HEK293 (cell line): ENCODE data around the gene MAP1LC3A.

Source experiments
- CTCF ChIA-PET: fragments of 350-600 bp; formaldehyde crosslinking; extraction: SDS; loops from one replicate; lab custom pipeline; 2021; ENCODE audit warnings: antibody characterized with exemption; lab: Yijun Ruan, JAX
- POLR2A ChIA-PET: fragments of 300-600 bp; formaldehyde crosslinking; extraction: SDS; loops from one replicate; lab custom pipeline; 2020; ENCODE audit warnings: antibody characterized with exemption, inconsistent platforms; lab: Yijun Ruan, JAX
- H3K27ac ChIP-seq: fragments of 200-500 bp; sonication (Bioruptor generic); 2 replicates; pipeline ENCODE4 v1.5.1; 2014; ENCODE audit warnings: low read depth, low read length, control low read depth, inconsistent platforms; ENCODE audit errors: extremely low read depth
- H3K36me3 ChIP-seq, 2 experiments: fragments of 200-500 bp in 1 of 2; sonication (Bioruptor generic) in 1 of 2; 1 replicate in 1 of 2; 2 replicates in 1 of 2; pipeline ENCODE4 v1.5.1; 2014 to 2017; ENCODE audit warnings: inconsistent platforms in 2 of 2, low read length in 2 of 2; ENCODE audit not compliant: control insufficient read depth in 2 of 2, insufficient read depth in 1 of 2
- H3K4me1 ChIP-seq: fragments of 200-500 bp; sonication (Bioruptor generic); 2 replicates; pipeline ENCODE4 v1.5.1; 2014; ENCODE audit warnings: mild to moderate bottlenecking, low read length, inconsistent platforms; ENCODE audit not compliant: control insufficient read depth, insufficient read depth
- H3K4me3 ChIP-seq: 2 replicates; pipeline ENCODE4 v1.5.1; 2011; ENCODE audit warnings: low read depth, mild to moderate bottlenecking, control low read depth, low read length, moderate library complexity
- H3K9me3 ChIP-seq: fragments of 200-500 bp; sonication (Bioruptor generic); 2 replicates; pipeline ENCODE4 v1.5.1; 2014; ENCODE audit warnings: low read depth, low read length, inconsistent platforms; ENCODE audit not compliant: control insufficient read depth, insufficient read depth
- KLF8 ChIP-seq: fragments of 450-650 bp; formaldehyde crosslinking; IDR thresholded peaks from 2 replicates; pipeline ENCODE4 v1.5.1; 2016; ENCODE audit warnings: missing biosample characterization, missing genetic modification characterization
- TCF7L2 ChIP-seq: IDR thresholded peaks from 2 replicates; pipeline ENCODE4 v1.6.1; 2011; ENCODE audit warnings: low read depth, mild to moderate bottlenecking, inconsistent platforms, low read length, moderate library complexity, borderline replicate concordance
- YY2 ChIP-seq: fragments of 450-650 bp; formaldehyde crosslinking; IDR thresholded peaks from 2 replicates; pipeline ENCODE4 v1.5.1; 2016; ENCODE audit warnings: missing biosample characterization, missing genetic modification characterization
- ZFP41 ChIP-seq: fragments of 450-650 bp; formaldehyde crosslinking; IDR thresholded peaks from 2 replicates; pipeline ENCODE4 v1.5.1; 2016; ENCODE audit warnings: missing biosample characterization, missing genetic modification characterization, borderline replicate concordance
- ZNF274 ChIP-seq, 2 experiments: fragments of 200-500 bp in 1 of 2; fragments of 450-650 bp in 1 of 2; sonication (Bioruptor generic) in 1 of 2; formaldehyde crosslinking in 1 of 2; IDR thresholded peaks; 2 replicates each; pipeline versions ENCODE4 v1.5.1 to v1.6.1; 2014 to 2016; ENCODE audit warnings: borderline replicate concordance in 1 of 2, inconsistent platforms in 1 of 2, low read length in 1 of 2, missing biosample characterization in 1 of 2, missing genetic modification characterization in 1 of 2
- ZNF366 ChIP-seq: fragments of 450-650 bp; formaldehyde crosslinking; conservative IDR thresholded peaks from 2 replicates; pipeline ENCODE4 v1.5.1; 2016; ENCODE audit warnings: missing biosample characterization, missing genetic modification characterization
- ZNF558 ChIP-seq: fragments of 450-650 bp; formaldehyde crosslinking; IDR thresholded peaks from 2 replicates; pipeline ENCODE4 v1.5.1; 2016; ENCODE audit warnings: missing biosample characterization, missing genetic modification characterization
- ZNF571 ChIP-seq: fragments of 450-650 bp; formaldehyde crosslinking; IDR thresholded peaks from 2 replicates; pipeline ENCODE4 v1.5.0; 2017; ENCODE audit warnings: missing biosample characterization, missing genetic modification characterization
- ZNF654 ChIP-seq: fragments of 450-650 bp; formaldehyde crosslinking; IDR thresholded peaks from 2 replicates; pipeline ENCODE4 v1.5.1; 2016; ENCODE audit warnings: low read depth, missing biosample characterization, missing genetic modification characterization
- TF ChIP-seq, protein P1 (sequence below): fragments of 450-650 bp; formaldehyde crosslinking; IDR thresholded peaks from 2 replicates; pipeline ENCODE4 v1.5.1; 2016; ENCODE audit warnings: missing biosample characterization, missing genetic modification characterization, low read depth
- TF ChIP-seq, protein P2 (sequence below): fragments of 450-650 bp; formaldehyde crosslinking; optimal IDR thresholded peaks from 2 replicates; pipeline ENCODE3; 2016; ENCODE audit warnings: missing biosample characterization, mild to moderate bottlenecking, missing genetic modification characterization
- TF ChIP-seq, protein P3 (sequence below): fragments of 450-650 bp; formaldehyde crosslinking; IDR thresholded peaks from 2 replicates; pipeline ENCODE4 v1.5.1; 2017; ENCODE audit warnings: missing biosample characterization, missing genetic modification characterization
- TF ChIP-seq, protein P4 (sequence below): fragments of 450-650 bp; formaldehyde crosslinking; IDR thresholded peaks from 2 replicates; pipeline ENCODE4 v1.5.1; 2016; ENCODE audit warnings: missing biosample characterization, missing genetic modification characterization, low read depth

Gene MAP1LC3A

DNA sequence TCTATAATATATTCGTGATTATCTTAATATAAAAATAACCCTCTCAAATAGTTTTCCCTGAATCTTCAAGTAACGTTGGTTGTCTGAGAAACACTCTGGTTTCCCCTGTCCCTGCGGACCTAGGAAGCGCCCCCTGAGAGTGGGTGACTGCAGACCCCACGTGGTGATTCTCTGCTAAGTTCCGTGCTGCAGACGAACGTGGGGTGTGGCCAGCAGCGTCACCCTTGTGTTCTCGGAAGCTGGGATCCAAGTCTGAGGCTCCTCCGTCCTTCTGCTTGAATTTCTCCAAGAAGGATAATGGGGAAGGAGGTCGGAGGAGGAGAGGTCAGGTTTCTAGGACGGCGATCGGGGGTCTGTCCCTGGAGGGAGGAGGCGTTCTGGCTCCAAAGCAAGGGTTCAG, 16.6 kb upstream of the MAP1LC3A start:
- no peak overlapping the region for H3K27ac ChIP-seq
- no peaks in the 10 kb centered on the region for H3K4me1 ChIP-seq
- CTCF ChIA-PET, result interaction anchor here (3.0 kb wide), 1 partner anchor 166 kb away, joined by 8 read pairs; no protein-coding TSS in a partner anchor
- POLR2A ChIA-PET, result interaction anchor here (0.6 kb wide), 1 partner anchor 119 kb away, joined by 3 read pairs; no protein-coding TSS in a partner anchor
- no peaks in the 10 kb centered on the region for H3K9me3 ChIP-seq
- no peak overlapping the region for H3K4me3 ChIP-seq
- peaks cover 0 to 54% of the 10 kb centered on the region in 2 experiments; a peak in 2 of 3 replicates for H3K36me3 ChIP-seq
- TF ChIP-seq YY2, result no peak
- TF ChIP-seq, all 188 proteins: peak for 0

DNA sequence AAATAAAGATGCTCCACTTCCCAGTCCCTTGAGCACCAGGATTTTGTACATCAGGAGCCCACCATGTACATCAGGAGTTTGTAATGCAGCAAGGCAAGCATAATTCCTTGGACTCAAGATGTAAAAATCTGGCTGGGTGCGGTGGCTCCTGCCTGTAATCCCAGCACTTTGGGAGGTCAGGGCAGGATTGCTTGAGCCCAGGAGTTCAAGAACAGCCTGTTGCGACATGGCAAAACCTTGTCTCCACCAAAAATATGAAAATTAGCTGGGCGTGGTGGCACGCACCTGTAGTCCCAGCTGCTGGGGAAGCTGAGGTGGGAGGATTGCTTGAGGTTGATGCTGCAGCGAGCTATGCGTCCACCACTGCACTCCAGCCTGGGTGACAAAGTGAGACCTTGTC, 16.1 kb upstream of the MAP1LC3A start:
- POLR2A ChIA-PET, result interaction anchor here (0.6 kb wide), 1 partner anchor 139 kb away, joined by 4 read pairs; no protein-coding TSS in a partner anchor
- Histone ChIP-seq H3K4me1 (no peaks in the 10 kb centered on the region), H3K27ac (no peak overlapping the region), H3K36me3 (peaks cover 0 to 48% of the 10 kb centered on the region in 2 experiments; a peak in 2 of 3 replicates), H3K4me3 (no peak overlapping the region), H3K9me3 (no peaks in the 10 kb centered on the region)
- CTCF ChIA-PET, result no interaction called here
- TF ChIP-seq ZNF571 (tag by site-specific recombination), result no peak
- TF ChIP-seq ZNF654 (tag by site-specific recombination), result no peak
- TF ChIP-seq, protein P1, sequence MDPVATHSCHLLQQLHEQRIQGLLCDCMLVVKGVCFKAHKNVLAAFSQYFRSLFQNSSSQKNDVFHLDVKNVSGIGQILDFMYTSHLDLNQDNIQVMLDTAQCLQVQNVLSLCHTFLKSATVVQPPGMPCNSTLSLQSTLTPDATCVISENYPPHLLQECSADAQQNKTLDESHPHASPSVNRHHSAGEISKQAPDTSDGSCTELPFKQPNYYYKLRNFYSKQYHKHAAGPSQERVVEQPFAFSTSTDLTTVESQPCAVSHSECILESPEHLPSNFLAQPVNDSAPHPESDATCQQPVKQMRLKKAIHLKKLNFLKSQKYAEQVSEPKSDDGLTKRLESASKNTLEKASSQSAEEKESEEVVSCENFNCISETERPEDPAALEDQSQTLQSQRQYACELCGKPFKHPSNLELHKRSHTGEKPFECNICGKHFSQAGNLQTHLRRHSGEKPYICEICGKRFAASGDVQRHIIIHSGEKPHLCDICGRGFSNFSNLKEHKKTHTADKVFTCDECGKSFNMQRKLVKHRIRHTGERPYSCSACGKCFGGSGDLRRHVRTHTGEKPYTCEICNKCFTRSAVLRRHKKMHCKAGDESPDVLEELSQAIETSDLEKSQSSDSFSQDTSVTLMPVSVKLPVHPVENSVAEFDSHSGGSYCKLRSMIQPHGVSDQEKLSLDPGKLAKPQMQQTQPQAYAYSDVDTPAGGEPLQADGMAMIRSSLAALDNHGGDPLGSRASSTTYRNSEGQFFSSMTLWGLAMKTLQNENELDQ (tag by site-specific recombination), result no peak
- no peak for TF ChIP-seq ZNF366 (tag by site-specific recombination)
- TF ChIP-seq, protein P2, sequence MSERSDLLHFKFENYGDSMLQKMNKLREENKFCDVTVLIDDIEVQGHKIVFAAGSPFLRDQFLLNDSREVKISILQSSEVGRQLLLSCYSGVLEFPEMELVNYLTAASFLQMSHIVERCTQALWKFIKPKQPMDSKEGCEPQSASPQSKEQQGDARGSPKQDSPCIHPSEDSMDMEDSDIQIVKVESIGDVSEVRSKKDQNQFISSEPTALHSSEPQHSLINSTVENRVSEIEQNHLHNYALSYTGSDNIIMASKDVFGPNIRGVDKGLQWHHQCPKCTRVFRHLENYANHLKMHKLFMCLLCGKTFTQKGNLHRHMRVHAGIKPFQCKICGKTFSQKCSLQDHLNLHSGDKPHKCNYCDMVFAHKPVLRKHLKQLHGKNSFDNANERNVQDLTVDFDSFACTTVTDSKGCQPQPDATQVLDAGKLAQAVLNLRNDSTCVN (tag by site-specific recombination), result no peak
- TF ChIP-seq, protein P3, sequence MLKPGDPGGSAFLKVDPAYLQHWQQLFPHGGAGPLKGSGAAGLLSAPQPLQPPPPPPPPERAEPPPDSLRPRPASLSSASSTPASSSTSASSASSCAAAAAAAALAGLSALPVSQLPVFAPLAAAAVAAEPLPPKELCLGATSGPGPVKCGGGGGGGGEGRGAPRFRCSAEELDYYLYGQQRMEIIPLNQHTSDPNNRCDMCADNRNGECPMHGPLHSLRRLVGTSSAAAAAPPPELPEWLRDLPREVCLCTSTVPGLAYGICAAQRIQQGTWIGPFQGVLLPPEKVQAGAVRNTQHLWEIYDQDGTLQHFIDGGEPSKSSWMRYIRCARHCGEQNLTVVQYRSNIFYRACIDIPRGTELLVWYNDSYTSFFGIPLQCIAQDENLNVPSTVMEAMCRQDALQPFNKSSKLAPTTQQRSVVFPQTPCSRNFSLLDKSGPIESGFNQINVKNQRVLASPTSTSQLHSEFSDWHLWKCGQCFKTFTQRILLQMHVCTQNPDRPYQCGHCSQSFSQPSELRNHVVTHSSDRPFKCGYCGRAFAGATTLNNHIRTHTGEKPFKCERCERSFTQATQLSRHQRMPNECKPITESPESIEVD, result no peak
- no peak for TF ChIP-seq TCF7L2
- no peak for TF ChIP-seq ZNF558 (tag by site-specific recombination)
- TF ChIP-seq KLF8 (tag by site-specific recombination), result no peak
- TF ChIP-seq ZNF274 (IDR thresholded peaks at IDR 0.05; ENCODE audit: low read length), result no peak
- no peak for TF ChIP-seq ZNF274 (tag by site-specific recombination; IDR thresholded peaks at IDR 0.05; ENCODE audit: borderline replicate concordance)
- TF ChIP-seq, protein P4, sequence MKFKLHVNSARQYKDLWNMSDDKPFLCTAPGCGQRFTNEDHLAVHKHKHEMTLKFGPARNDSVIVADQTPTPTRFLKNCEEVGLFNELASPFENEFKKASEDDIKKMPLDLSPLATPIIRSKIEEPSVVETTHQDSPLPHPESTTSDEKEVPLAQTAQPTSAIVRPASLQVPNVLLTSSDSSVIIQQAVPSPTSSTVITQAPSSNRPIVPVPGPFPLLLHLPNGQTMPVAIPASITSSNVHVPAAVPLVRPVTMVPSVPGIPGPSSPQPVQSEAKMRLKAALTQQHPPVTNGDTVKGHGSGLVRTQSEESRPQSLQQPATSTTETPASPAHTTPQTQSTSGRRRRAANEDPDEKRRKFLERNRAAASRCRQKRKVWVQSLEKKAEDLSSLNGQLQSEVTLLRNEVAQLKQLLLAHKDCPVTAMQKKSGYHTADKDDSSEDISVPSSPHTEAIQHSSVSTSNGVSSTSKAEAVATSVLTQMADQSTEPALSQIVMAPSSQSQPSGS (tag by site-specific recombination), result no peak
- TF ChIP-seq ZFP41 (tag by site-specific recombination), result no peak
